ENCODE data around the gene SPX. TPM values are rescaled to one million over a fixed set of nuclear protein-coding genes. Genes with fewer than 3 reads are reported as not detected.

The SPX gene, protein sequence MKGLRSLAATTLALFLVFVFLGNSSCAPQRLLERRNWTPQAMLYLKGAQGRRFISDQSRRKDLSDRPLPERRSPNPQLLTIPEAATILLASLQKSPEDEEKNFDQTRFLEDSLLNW
- total RNA-seq (2022; extraction: Qiagen RNA extraction) = 3.6 to 5.0 TPM (median 4.4 TPM) in 5 replicates

DNA sequence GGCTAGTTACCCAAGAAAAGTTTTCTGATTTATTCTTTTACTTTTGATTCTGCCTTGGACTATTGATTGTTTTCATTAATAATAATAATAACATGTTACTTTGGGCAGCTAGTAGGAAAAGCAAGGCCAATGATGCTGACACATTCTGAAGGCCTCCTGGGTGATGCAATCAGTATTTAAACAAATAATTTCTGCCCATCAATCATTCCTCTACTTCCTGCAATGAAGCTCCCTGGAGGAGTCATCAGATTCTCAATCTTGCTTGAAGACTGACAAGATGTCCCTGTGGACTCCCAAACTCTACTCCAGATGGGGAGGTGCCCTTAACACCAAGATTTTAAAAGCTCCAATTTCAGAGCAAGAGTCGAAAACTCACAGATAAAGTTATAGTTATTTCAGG, at the start of gene SPX:
TSS of gene SPX (plus strand) at position 244 of the 400 bp plus-strand sequence. CDS start 177 bp downstream, outside the sequence.

GRCh38 chr12:21501258-21502163, 24.6 kb upstream of the SPX start, which contains the start of the genes GOLT1B and RECQL:
Gene GOLT1B (plus strand): TSS chr12:21501789. CDS start chr12:21501924, 135 bp downstream.
Gene RECQL (minus strand): TSS chr12:21501635. CDS start chr12:21499570, 2,065 bp downstream.

Other genes starting within 250 kb of the SPX start
- 0.01 to 0.11 TPM (median 0.03 TPM) in 3 of 5 replicates, not detected in the others for gene SLCO1A2, start 191.4 kb upstream of the SPX start, total RNA-seq (2022; extraction: Qiagen RNA extraction)
- not detected in 5 replicates for gene IAPP, start 153.4 kb upstream of the SPX start, total RNA-seq (2022; extraction: Qiagen RNA extraction)
- gene PYROXD1, start 88.6 kb upstream of the SPX start, total RNA-seq (2022; extraction: Qiagen RNA extraction) = 6.6 to 8.9 TPM (median 7.7 TPM) in 5 replicates
- gene RECQL, start 24.7 kb upstream of the SPX start, total RNA-seq (2022; extraction: Qiagen RNA extraction) = 54.6 to 76.9 TPM (median 69.0 TPM) in 5 replicates
- gene GOLT1B, start 24.5 kb upstream of the SPX start, total RNA-seq (2022; extraction: Qiagen RNA extraction) = 86.2 to 104 TPM (median 89.5 TPM) in 5 replicates
- gene GYS2, start 78.6 kb downstream of the SPX start, total RNA-seq (2022; extraction: Qiagen RNA extraction) = 0.06 to 0.23 TPM (median 0.18 TPM) in 3 of 5 replicates, not detected in the others
- gene LDHB, start 131.5 kb downstream of the SPX start, total RNA-seq (2022; extraction: Qiagen RNA extraction) = 1,540 to 1,728 TPM (median 1,683 TPM) in 5 replicates
- gene KCNJ8, start 248.4 kb downstream of the SPX start, total RNA-seq (2022; extraction: Qiagen RNA extraction) = 0.21 to 0.27 TPM (median 0.24 TPM) in 5 replicates